ENCODE results near the gene DNLZ.
A peak's percentile ranks its signal among the peaks of the same experiment; 100 is the strongest.

DNLZ gene

GRCh38 chr9:136385015-136385414 is 21.5 kb upstream of the DNLZ start:
- no peak for TF ChIP-seq MYC (IDR thresholded peaks at IDR 0.05; ENCODE audit: low read depth, low read length)
- TF ChIP-seq POLR2A (IDR thresholded peaks at IDR 0.05; ENCODE audit: extremely low read depth, insufficient read length): no peak
- peak; percentile 37 for DNase-seq (ENCODE audit: low read depth)
- no peak overlapping the region for H3K4me3 ChIP-seq (ENCODE audit: low read depth, low read length)

DNA sequence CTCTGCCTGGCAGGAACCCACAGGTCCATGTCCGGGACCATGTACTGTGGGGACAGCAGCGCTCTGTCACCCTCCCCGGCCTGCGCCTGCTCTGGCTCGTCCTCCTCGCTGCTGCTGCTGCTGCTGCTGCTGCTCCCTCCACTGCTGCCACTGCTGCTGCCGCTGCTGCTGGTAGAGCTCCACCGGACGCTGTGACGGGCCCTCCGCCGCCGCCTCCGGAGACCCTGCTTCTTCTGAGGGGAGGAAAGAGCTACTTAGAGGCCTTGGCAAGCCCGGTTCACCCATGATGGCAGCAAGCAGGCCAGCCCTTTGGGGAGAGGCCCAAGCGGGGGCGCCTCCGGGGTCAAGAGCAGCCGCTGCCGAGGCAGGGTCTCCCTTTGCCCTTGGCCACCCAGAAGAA is 19.9 kb upstream of the DNLZ start:
- TF ChIP-seq CTCF (IDR thresholded peaks at IDR 0.05; ENCODE audit: low read depth, low read length) (no peak), MAX (IDR thresholded peaks at IDR 0.05; ENCODE audit: low read depth, low read length) (no peak)
- H3K4me3 ChIP-seq (ENCODE audit: low read depth, low read length): no peak overlapping the region
- DNase-seq (ENCODE audit: low read depth): no peak

GRCh38 chr9:136381966-136382513 is 18.5 kb upstream of the DNLZ start:
- no peak overlapping the region for H3K4me3 ChIP-seq (ENCODE audit: low read depth, low read length)
- no peak for TF ChIP-seq MYC (IDR thresholded peaks at IDR 0.05; ENCODE audit: low read depth, low read length)

GRCh38 chr9:136381311-136381710 is 17.8 kb upstream of the DNLZ start:
- no peak overlapping the region for H3K4me3 ChIP-seq (ENCODE audit: low read depth, low read length)
- no peak for DNase-seq (ENCODE audit: low read depth)
- TF ChIP-seq MAX (IDR thresholded peaks at IDR 0.05; ENCODE audit: low read depth, low read length): no peak
- no peak for TF ChIP-seq POLR2A (IDR thresholded peaks at IDR 0.05; ENCODE audit: extremely low read depth, insufficient read length)
- TF ChIP-seq MYC (IDR thresholded peaks at IDR 0.05; ENCODE audit: low read depth, low read length): no peak
- TF ChIP-seq CTCF (IDR thresholded peaks at IDR 0.05; ENCODE audit: low read depth, low read length): no peak

More at GRCh38 chr9:136381966-136382513, 18.5 kb upstream of the DNLZ start:
- no peak for DNase-seq (ENCODE audit: low read depth)

- TF ChIP-seq MYC (IDR thresholded peaks at IDR 0.05; ENCODE audit: low read depth, low read length) (no peak), POLR2A (IDR thresholded peaks at IDR 0.05; ENCODE audit: extremely low read depth, insufficient read length) (no peak), CTCF (IDR thresholded peaks at IDR 0.05; ENCODE audit: low read depth, low read length) (no peak), MAX (IDR thresholded peaks at IDR 0.05; ENCODE audit: low read depth, low read length) (no peak)
- DNase-seq (ENCODE audit: low read depth): no peak
- no peak overlapping the region for H3K4me3 ChIP-seq (ENCODE audit: low read depth, low read length)
Measured at GRCh38 chr9:136380381-136380780, 16.8 kb upstream of the DNLZ start.

DNA sequence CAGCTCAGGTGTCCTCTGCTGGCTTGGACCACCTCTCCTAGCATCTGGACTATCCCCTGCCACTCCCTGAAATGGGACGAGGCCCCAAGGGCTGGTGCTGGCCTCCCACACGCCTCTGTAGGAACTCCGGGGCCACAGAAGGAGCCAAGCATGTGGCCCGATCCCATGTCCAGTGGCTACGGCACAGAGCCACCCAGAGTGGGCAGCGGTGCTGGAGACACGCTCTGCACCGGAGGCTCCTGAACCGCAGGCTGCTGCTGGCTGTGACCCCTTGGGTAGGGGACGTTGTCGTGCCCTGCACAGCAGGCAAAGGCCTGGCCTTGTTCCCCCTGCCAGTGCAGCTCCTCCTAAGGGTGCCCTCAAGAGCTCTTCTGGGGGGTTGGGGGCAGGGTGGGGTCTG is 16.3 kb upstream of the DNLZ start:
- H3K4me3 ChIP-seq (ENCODE audit: low read depth, low read length): no peak overlapping the region
- no peak for DNase-seq (ENCODE audit: low read depth)
- TF ChIP-seq MAX (IDR thresholded peaks at IDR 0.05; ENCODE audit: low read depth, low read length): no peak
- no peak for TF ChIP-seq MYC (IDR thresholded peaks at IDR 0.05; ENCODE audit: low read depth, low read length)
- no peak for TF ChIP-seq CTCF (IDR thresholded peaks at IDR 0.05; ENCODE audit: low read depth, low read length)
- TF ChIP-seq POLR2A (IDR thresholded peaks at IDR 0.05; ENCODE audit: extremely low read depth, insufficient read length): no peak

- no peak overlapping the region for H3K4me3 ChIP-seq (ENCODE audit: low read depth, low read length)
- TF ChIP-seq POLR2A (IDR thresholded peaks at IDR 0.05; ENCODE audit: extremely low read depth, insufficient read length): no peak
- TF ChIP-seq MAX (IDR thresholded peaks at IDR 0.05; ENCODE audit: low read depth, low read length): no peak
- no peak for TF ChIP-seq MYC (IDR thresholded peaks at IDR 0.05; ENCODE audit: low read depth, low read length)
- no peak for TF ChIP-seq CTCF (IDR thresholded peaks at IDR 0.05; ENCODE audit: low read depth, low read length)
- DNase-seq (ENCODE audit: low read depth): no peak
Measured at GRCh38 chr9:136379401-136379800, 15.9 kb upstream of the DNLZ start.
